CD4-positive, alpha-beta memory T cell (primary cell): ENCODE measurements around the gene TMC3. TPM values are rescaled to one million over a fixed set of nuclear protein-coding genes. Genes with fewer than 3 reads are reported as not detected.

ENCODE experiments used
- CTCF ChIA-PET: fragments of 350-600 bp; sonication (Branson Sonifier 250); formaldehyde crosslinking; loops from one replicate; lab custom pipeline; 2021; ENCODE audit warnings: inconsistent platforms; ENCODE audit not compliant: partially characterized antibody; lab: Charles Lee
- POLR2A ChIA-PET: fragments of 350-600 bp; sonication (Branson Sonifier 250); formaldehyde crosslinking; loops from one replicate; lab custom pipeline; 2021; ENCODE audit not compliant: partially characterized antibody; lab: Charles Lee
- DNase-seq, 5 donors: peaks; one replicate each; pipeline versions ENCODE4 v3.0.0 to v3.0.0-alpha.2; 2020 to 2022; ENCODE audit warnings: mixed read lengths in 1 of 5
- H3K27ac ChIP-seq: one replicate; pipeline ENCODE4 v1.7.0; 2013; ENCODE audit warnings: low read depth, low read length
- H3K27me3 ChIP-seq: 2 replicates; pipeline ENCODE4 v1.7.0; 2013; ENCODE audit warnings: mild to moderate bottlenecking, low read length, moderate library complexity; ENCODE audit not compliant: insufficient read depth
- H3K36me3 ChIP-seq: 2 replicates; pipeline ENCODE4 v1.7.0; 2013; ENCODE audit warnings: mild to moderate bottlenecking, low read length, moderate library complexity; ENCODE audit not compliant: insufficient read depth
- H3K4me1 ChIP-seq: 2 replicates; pipeline ENCODE4 v1.7.0; 2013; ENCODE audit warnings: mild to moderate bottlenecking, low read length, moderate library complexity; ENCODE audit not compliant: insufficient read depth
- H3K4me3 ChIP-seq, 2 donors: one replicate each; pipeline ENCODE4 v1.7.0; 2013; ENCODE audit warnings: low read length in 2 of 2, mild to moderate bottlenecking in 1 of 2
- H3K9me3 ChIP-seq, 2 donors: one replicate each; pipeline ENCODE4 v1.7.0; 2013; ENCODE audit warnings: low read length in 2 of 2, control low read depth in 1 of 2; ENCODE audit not compliant: control insufficient read depth in 1 of 2
- H3K27ac Mint-ChIP-seq, 7 donors: one replicate each; pipeline ENCODE4 v1.8.0; 2020 to 2021; ENCODE audit warnings: mixed read lengths in 7 of 7, mild to moderate bottlenecking in 6 of 7, inconsistent platforms in 3 of 7, moderate library complexity in 3 of 7
- H3K27me3 Mint-ChIP-seq, 2 donors: one replicate each; pipeline ENCODE4 v1.8.0; 2020 to 2021; ENCODE audit warnings: mixed read lengths in 2 of 2
- H3K36me3 Mint-ChIP-seq, 2 donors: one replicate each; pipeline ENCODE4 v1.8.0; 2020 to 2021; ENCODE audit warnings: mixed read lengths in 2 of 2, inconsistent platforms in 1 of 2, mild to moderate bottlenecking in 1 of 2
- H3K4me1 Mint-ChIP-seq, 4 donors: one replicate each; pipeline ENCODE4 v1.8.0; 2020 to 2021; ENCODE audit warnings: mixed read lengths in 4 of 4, mild to moderate bottlenecking in 1 of 4
- H3K4me3 Mint-ChIP-seq, 8 donors: one replicate each; pipeline ENCODE4 v1.8.0; 2020 to 2021; ENCODE audit warnings: mixed read lengths in 8 of 8, mild to moderate bottlenecking in 7 of 8, moderate library complexity in 6 of 8, inconsistent platforms in 3 of 8
- H3K9me3 Mint-ChIP-seq, 8 donors: one replicate each; pipeline ENCODE4 v1.8.0; 2020 to 2021; ENCODE audit warnings: mixed read lengths in 8 of 8, mild to moderate bottlenecking in 5 of 8, inconsistent platforms in 3 of 8, moderate library complexity in 1 of 8
- intact Hi-C: fragments of 100-400 bp; cut with micrococcal nuclease; formaldehyde crosslinking; loops from one replicate; pipeline ENCODE4 v1.15.1; 2023
- polyA plus RNA-seq, 2 donors: library from polyadenylated mRNA; unstranded; fragments of 300-500 nt; fragmentation: Illumina TruSeq; gene quantifications; one replicate each; pipeline ENCODE4 v1.2.3, GENCODE V29; 2021
- total RNA-seq, 2 experiments: library from RNA; stranded (reverse); gene quantifications; one replicate each; pipeline ENCODE4 v1.2.3, GENCODE V29; 2021

The TMC3 gene
- total and polyA plus RNA-seq, 4 experiments from 2014 or later = 0.05 TPM; not detected in 3

DNA sequence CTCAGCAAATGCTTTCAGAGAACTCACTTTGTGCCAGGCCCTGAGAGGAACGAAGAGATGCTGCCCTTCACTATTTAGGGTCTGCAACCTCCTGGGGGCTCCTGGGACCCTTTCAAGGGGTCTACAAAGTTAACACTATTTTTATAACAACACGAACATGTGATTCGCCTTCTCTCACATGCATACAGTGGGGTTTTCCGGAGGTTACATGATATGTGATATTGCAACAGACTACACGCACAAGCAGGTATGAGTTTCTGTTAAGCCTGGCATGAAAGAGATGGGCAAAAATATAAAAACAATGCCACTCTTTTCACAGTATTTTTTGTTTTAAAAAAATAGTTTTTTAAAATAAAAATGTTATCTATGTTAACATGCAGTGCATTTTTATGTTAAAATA lies 60.3 kb downstream of the TMC3 start:
- no peak for DNase-seq
- no peaks in the 10 kb centered on the region for H3K9me3 ChIP-seq
- ChIA-PET POLR2A (interaction anchor here (1.2 to 20.5 kb wide), 3 partner anchors 11 to 38 kb away, joined by 4 to 702 read pairs (median 8); no protein-coding TSS in a partner anchor), CTCF (no interaction called here)
- Mint-ChIP-seq H3K4me1 (peaks cover 46 to 74% (median 61%) of the 10 kb centered on the region in 4 donors), H3K27ac (peak overlapping the region in 3 of 7 donors; percentile 9 to 83 (median 45)), H3K36me3 (peaks cover 54 to 72% of the 10 kb centered on the region in 2 donors), H3K27me3 (no peaks in the 10 kb centered on the region), H3K4me3 (no peak overlapping the region), H3K9me3 (peaks cover 0 to 1% (median 0%) of the 10 kb centered on the region in 8 donors)
- no peaks in the 10 kb centered on the region for H3K27me3 ChIP-seq
- H3K4me1 ChIP-seq = peaks cover 54% of the 10 kb centered on the region
- no peak overlapping the region for H3K27ac ChIP-seq
- peaks cover 24% of the 10 kb centered on the region for H3K36me3 ChIP-seq
- H3K4me3 ChIP-seq = no peak overlapping the region
- intact Hi-C loops = no loop called here

DNA sequence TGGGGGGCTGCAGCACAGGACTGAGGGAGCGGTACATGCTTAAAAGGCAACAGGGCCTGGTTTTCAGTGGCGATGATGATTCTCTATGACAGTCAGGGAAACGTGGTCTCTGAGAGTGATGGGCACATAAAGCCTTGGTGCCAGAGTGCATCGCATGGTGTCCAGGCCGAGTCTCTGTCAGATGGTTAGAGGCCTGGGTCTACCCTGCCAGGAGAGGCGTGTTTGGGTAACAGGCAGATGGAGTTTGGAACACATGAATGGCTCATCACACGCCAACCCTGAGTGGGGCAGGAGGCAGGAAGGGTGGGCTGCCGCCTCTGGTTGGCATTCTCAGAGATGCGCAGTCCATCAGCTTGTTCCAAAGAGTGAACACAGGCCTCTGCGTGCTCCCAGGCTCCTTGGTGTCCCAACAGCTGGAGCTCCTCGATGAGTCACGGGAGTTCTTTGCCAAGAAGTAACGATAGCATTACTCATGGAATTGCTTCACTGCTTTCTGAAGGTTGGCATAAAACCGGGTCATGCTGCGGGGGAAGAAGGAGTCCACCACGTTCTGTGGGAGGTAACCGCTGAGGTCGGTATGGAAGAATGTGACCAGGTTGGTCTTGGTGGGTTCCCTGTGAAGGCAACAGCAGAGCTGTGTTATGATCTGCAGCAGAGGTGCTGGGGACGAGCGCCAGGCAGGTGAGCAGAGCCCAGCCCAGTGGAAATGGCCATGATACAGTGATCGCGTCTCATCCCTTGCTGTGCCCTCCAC lies 61.0 kb downstream of the TMC3 start:
- H3K4me1 Mint-ChIP-seq = peaks cover 43 to 77% (median 64%) of the 10 kb centered on the region in 4 donors
- H3K4me3 Mint-ChIP-seq = no peak overlapping the region
- ChIA-PET CTCF (no interaction called here), POLR2A (interaction anchor here (1.2 to 20.5 kb wide), 3 partner anchors 12 to 38 kb away, joined by 4 to 702 read pairs (median 8); no protein-coding TSS in a partner anchor)
- H3K36me3 Mint-ChIP-seq = peaks cover 54 to 73% of the 10 kb centered on the region in 2 donors
- no peak overlapping the region for H3K4me3 ChIP-seq
- no peak for DNase-seq
- H3K27me3 ChIP-seq = no peaks in the 10 kb centered on the region
- no peak overlapping the region for H3K27ac ChIP-seq
- intact Hi-C loops = no loop called here
- peaks cover 54% of the 10 kb centered on the region for H3K4me1 ChIP-seq
- peaks cover 32% of the 10 kb centered on the region for H3K36me3 ChIP-seq
- H3K27ac Mint-ChIP-seq = peak overlapping the region in 5 of 7 donors; percentile 26 to 97 (median 83)
- peaks cover 0 to 1% (median 0%) of the 10 kb centered on the region in 8 donors for H3K9me3 Mint-ChIP-seq
- H3K27me3 Mint-ChIP-seq = no peaks in the 10 kb centered on the region
- H3K9me3 ChIP-seq = no peaks in the 10 kb centered on the region

DNA sequence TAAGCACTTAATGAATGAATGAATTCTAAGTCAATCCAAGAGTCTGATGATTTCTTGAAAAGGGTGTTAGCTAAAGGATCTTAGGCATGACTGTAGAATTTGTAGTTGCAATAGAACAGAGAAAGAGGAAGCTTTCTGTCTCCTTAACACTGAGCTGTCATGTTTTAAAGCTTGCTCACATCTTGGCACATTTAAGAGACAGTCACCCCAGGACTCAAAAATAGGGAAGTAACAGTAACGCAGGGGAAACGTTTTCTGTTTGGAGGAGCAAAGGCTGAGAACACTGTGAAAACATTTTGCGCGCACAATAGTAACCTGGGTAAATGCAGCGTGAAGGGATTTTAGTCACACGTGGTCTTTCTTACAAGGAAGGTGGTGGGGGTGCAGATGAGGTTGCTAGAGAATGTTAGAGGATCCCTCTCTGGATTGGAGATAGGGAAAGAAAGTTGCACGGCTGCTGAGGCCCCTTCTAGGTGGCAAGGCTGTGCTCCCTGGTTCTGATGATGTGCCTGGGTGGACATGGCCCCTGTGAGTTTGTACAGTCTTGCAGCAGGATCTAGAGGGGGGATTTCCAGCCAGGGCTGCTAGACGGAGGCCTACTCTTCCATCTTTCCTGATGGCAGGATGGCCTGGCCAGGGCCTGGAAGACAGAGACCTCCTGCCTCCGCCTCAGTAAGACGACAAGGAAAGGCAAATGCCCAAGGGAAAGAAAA lies 62.1 kb downstream of the TMC3 start:
- no peaks in the 10 kb centered on the region for H3K9me3 ChIP-seq
- Mint-ChIP-seq H3K4me3 (no peak overlapping the region), H3K27ac (peak overlapping the region; percentile 44 to 97 (median 81)), H3K4me1 (peaks cover 43 to 87% (median 68%) of the 10 kb centered on the region in 4 donors), H3K9me3 (peaks cover 0 to 1% (median 0%) of the 10 kb centered on the region in 8 donors), H3K27me3 (no peaks in the 10 kb centered on the region), H3K36me3 (peaks cover 64 to 75% of the 10 kb centered on the region in 2 donors)
- H3K36me3 ChIP-seq = peaks cover 36% of the 10 kb centered on the region
- intact Hi-C loops = loop anchor here (2.0 kb wide), 1 partner anchor 13 kb away; the partner anchor contains the start of gene STARD5
- H3K27me3 ChIP-seq = no peaks in the 10 kb centered on the region
- DNase-seq = no peak
- H3K27ac ChIP-seq = no peak overlapping the region
- no peak overlapping the region for H3K4me3 ChIP-seq
- peaks cover 61% of the 10 kb centered on the region for H3K4me1 ChIP-seq
- POLR2A ChIA-PET = interaction anchor here (1.3 to 20.5 kb wide), 4 partner anchors 13 to 87 kb away, joined by 3 to 702 read pairs (median 169); partner anchors contain the start of gene STARD5
- CTCF ChIA-PET = interaction anchor here (0.9 to 5.4 kb wide), 6 partner anchors 12 to 46 kb away, joined by 3 to 35 read pairs (median 4); partner anchors contain the start of gene STARD5

DNA sequence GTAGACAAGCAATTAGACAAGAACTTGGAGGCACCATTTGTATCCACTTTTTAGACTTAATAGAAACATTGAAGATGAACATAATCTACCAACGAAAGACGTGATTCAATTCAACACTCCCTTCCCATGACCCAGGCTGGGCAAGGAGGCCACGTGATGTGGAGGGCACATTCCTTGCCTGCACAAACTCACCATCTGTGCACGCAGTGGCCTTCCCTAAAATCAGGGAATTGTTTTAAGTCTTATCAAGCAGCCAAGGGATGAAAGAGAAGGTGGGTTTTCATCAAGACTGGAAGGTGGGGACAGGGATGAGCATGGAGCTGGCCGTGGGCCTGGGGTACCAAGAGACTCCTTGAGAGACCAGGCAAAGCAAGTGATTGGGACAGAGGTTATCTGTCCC lies 63.5 kb downstream of the TMC3 start:
- ChIA-PET POLR2A (interaction anchor here (1.1 to 20.5 kb wide), 9 partner anchors 8 to 309 kb away, joined by 3 to 702 read pairs (median 39); partner anchors contain the start of genes STARD5 and TLNRD1), CTCF (interaction anchor here (1.2 to 5.4 kb wide), 5 partner anchors 13 to 35 kb away, joined by 3 to 35 read pairs (median 5); partner anchors contain the start of gene STARD5)
- no peak overlapping the region for H3K4me3 Mint-ChIP-seq
- Histone ChIP-seq H3K36me3 (peaks cover 50% of the 10 kb centered on the region), H3K4me1 (peaks cover 68% of the 10 kb centered on the region), H3K9me3 (no peaks in the 10 kb centered on the region), H3K27ac (no peak overlapping the region), H3K4me3 (no peak overlapping the region), H3K27me3 (no peaks in the 10 kb centered on the region)
- peaks cover 79 to 82% of the 10 kb centered on the region in 2 donors for H3K36me3 Mint-ChIP-seq
- peaks cover 44 to 90% (median 70%) of the 10 kb centered on the region in 4 donors for H3K4me1 Mint-ChIP-seq
- intact Hi-C loops = loop anchor here (2.0 kb wide), 1 partner anchor 14 kb away; the partner anchor contains the start of gene STARD5
- no peaks in the 10 kb centered on the region for H3K27me3 Mint-ChIP-seq
- DNase-seq = no peak
- H3K9me3 Mint-ChIP-seq = peaks cover 0 to 1% (median 0%) of the 10 kb centered on the region in 8 donors
- peak overlapping the region; percentile 44 to 97 (median 81) for H3K27ac Mint-ChIP-seq

DNA sequence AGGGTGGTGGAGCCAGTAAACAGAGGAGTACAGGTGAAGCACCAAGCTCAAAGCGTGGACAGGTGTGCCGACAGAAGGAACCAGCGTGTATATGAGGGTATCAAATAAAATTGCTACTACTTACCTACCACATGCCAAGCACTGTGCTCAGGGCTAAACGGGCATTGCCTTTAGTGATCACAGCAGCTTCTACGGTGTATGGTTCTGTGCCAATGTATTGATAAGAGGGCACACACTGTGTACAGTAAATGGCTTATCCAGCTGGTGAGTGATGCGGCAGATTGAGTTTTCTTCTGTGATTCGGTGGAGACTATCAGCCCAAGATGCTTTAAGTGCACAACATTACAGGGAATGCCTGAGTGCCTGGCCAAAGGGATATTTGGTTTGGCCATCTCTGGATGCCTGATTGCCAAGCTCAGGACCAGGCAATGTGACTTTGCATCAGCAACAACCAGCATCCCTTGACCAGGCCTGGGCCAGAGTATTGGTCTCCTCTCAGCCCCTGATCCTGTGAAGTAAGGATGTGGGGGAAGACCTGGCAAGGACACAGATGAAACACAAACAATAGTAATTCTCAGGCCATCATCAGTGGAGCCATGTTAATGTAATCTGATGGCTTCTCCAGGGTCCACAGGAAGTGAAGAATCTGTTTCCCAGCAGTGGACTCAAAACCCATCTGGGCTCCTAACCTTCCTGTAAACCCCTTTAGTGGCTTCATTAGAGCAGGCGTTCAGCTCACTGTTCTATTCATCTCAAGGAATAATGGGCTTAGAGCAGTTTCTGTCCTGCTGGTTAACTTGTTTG lies 64.2 kb downstream of the TMC3 start:
- no peak for DNase-seq
- no peak overlapping the region for H3K27ac ChIP-seq
- Mint-ChIP-seq H3K4me1 (peaks cover 39 to 90% (median 67%) of the 10 kb centered on the region in 4 donors), H3K4me3 (peak overlapping the region in 1 of 8 donors; percentile 1), H3K27ac (peak overlapping the region; percentile 20 to 97 (median 79)), H3K36me3 (peaks cover 80 to 85% of the 10 kb centered on the region in 2 donors), H3K27me3 (no peaks in the 10 kb centered on the region), H3K9me3 (peaks cover 0 to 1% (median 0%) of the 10 kb centered on the region in 8 donors)
- peaks cover 68% of the 10 kb centered on the region for H3K4me1 ChIP-seq
- H3K27me3 ChIP-seq = no peaks in the 10 kb centered on the region
- POLR2A ChIA-PET = interaction anchor here (0.6 to 20.5 kb wide), 12 partner anchors 8 to 319 kb away, joined by 3 to 702 read pairs (median 6); partner anchors contain the start of genes STARD5 and TLNRD1
- intact Hi-C loops = loop anchor here (2.0 kb wide), 1 partner anchor 15 kb away; the partner anchor contains the start of gene STARD5
- H3K4me3 ChIP-seq = no peak overlapping the region
- CTCF ChIA-PET = interaction anchor here (0.8 to 5.4 kb wide), 9 partner anchors 13 to 41 kb away, joined by 3 to 35 read pairs (median 4); partner anchors contain the start of gene STARD5
- H3K36me3 ChIP-seq = peaks cover 56% of the 10 kb centered on the region
- no peaks in the 10 kb centered on the region for H3K9me3 ChIP-seq

DNA sequence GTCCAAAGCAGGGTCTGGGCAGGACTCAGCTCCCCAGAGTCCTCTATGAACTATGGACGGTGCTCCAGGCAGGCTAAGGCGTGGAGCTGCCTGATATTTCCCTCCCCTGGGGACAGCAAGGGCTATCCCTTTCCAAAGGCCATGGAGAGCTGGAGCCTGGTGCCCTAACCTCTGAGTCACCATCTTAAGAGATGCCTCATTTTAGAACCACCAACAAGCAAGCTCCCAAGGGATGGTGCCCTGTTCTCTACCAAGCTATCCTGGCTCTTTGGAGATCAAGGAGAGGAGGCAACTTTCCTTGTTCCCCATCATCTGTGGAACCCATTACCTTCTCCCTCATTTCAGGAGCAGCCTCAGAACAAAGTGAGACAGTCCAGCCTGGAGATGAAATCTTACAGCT lies 65.8 kb downstream of the TMC3 start:
- DNase-seq = no peak
- Mint-ChIP-seq H3K27ac (peak overlapping the region in 6 of 7 donors; percentile 6 to 97 (median 58)), H3K4me3 (no peak overlapping the region), H3K4me1 (peaks cover 51 to 96% (median 75%) of the 10 kb centered on the region in 4 donors), H3K36me3 (peaks cover 92 to 97% of the 10 kb centered on the region in 2 donors), H3K27me3 (no peaks in the 10 kb centered on the region), H3K9me3 (peaks cover 0 to 1% (median 0%) of the 10 kb centered on the region in 8 donors)
- peaks cover 70% of the 10 kb centered on the region for H3K36me3 ChIP-seq
- POLR2A ChIA-PET = interaction anchor here (0.7 to 20.5 kb wide), 10 partner anchors 10 to 318 kb away, joined by 3 to 702 read pairs (median 24); partner anchors contain the start of genes STARD5 and TLNRD1
- CTCF ChIA-PET = interaction anchor here (0.9 to 5.4 kb wide), 15 partner anchors 10 to 94 kb away, joined by 3 to 35 read pairs (median 5); partner anchors contain the start of gene STARD5
- H3K4me1 ChIP-seq = peaks cover 82% of the 10 kb centered on the region
- intact Hi-C loops = no loop called here
- H3K9me3 ChIP-seq = no peaks in the 10 kb centered on the region
- H3K4me3 ChIP-seq = no peak overlapping the region
- H3K27ac ChIP-seq = no peak overlapping the region
- H3K27me3 ChIP-seq = no peaks in the 10 kb centered on the region
